HG02571 (cell line): ENCODE data around the gene CCDC93.
"Not testable (repeated sequence)": the region's sequence is repeated elsewhere in the genome, so short reads cannot be mapped to it uniquely, and the experiment has no call there.

ENCODE experiments used
- ATAC-seq: cut with Tn5 transposase; IDR thresholded peaks from one replicate; pipeline ENCODE4 v1.9.1; 2021; ENCODE audit warnings: mild to moderate bottlenecking, moderate library complexity; ENCODE audit not compliant: unreplicated experiment

CCDC93 gene

DNA sequence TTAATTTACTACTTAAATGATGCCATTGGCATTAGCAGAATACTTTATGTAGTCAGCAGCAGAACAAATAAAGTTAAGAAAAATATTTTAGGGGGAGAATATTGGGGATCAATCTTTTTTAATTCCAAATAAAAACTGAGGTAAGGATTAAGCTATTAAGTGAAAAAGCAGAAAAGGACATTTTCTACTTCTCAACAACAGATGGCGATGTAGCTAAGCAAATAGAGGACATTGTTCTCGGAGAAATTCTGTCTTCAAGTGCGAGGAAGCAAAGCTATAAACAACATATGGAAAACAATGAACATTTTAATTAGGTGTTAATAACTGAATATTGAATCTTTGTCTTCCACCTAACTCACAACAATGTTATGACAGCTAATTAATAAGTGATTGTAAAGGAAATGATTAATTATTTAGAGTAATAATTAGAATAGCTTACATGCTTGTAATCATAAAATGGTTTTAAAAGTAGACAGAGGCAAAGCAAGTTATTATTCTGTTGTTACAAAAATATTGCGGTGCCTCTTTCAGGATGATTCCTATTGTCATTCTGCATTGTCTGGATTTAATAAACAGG is 32.9 kb upstream of the CCDC93 start:
- no peak for ATAC-seq

DNA sequence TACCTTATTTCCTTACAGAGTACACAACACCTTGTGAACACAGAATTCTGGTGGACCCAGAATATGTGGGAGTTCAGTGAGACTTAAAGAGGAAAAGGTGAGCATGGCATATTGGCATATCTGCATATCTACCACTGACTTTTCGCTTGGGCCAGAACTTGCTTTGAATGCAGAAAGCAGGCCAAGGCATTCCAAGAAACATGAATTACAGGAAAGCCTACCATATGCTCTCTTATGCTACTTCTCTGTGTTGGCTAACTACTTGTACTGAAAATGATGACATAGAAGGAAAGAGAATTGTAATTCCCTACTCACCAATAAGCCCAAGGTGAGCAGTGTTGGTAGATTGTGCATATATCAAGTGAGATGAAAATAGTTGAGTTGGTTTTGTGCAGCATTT is 31.4 kb upstream of the CCDC93 start:
- no peak for ATAC-seq

DNA sequence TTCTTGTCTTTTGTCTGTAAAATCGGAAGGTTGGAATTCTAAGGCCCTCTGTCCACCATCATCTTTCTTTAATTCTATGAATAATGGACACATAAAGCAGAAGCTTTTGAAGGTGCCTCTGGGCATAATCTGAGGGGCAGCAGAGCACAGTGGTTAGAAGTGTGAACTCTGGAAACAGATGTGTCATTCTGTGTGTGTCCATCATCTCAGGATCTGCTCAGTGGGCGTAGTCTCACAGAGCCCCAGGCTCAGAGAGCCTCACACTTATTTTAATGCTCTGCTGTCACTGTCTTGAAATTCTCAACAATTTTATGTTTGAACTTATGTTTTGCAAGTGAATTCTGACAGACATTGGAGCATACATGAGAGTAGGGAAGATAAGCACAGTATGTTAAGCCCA is 31.0 kb upstream of the CCDC93 start:
- ATAC-seq = no peak

DNA sequence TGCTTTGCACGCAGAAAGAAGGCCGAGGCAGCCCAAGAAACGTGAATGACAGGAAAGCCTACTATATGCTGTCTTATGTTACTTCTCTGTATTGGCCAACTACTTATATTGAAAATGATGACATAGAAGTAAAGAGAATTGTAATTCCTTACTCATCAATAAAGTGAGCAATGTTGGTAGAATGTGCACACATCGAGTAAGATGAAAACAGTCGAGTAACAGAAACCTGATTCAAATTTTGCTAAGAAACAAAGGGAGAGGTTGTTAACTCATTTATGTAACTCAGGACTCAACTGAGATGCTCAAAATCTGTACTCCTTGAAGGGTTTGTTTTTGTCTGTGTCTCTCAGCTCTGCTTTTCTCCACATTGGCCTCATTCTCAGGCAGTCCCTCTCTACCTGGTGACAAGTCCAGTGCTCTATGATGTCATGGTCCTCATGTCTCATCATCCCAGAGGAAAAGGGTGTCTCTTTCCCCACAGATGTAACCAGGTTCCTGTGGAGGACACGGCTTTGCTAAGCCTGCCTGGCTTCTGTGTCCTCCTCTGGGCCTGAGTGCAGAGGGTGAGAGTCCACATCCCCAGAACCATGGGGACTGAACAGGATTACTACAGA is 30.3 kb upstream of the CCDC93 start:
- ATAC-seq = no peak

DNA sequence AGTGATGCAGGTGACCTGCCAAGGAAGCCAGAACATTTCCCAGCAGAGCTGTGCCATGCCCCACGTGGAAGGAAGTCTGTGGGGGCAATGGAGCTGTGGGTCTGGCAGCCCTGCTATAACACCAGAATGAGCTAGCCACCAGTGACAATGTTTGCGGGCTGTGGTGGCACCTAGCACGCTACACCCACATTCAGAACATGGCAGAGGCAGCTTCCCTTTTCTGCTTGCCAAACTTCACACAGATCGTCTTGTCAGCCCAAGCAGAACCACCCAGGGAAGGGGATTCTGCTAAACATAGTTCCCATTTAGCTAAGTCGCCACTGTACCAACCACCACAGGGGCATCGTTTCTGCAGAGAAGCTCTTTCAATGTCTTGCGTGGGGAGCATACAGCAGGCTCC is 27.0 kb upstream of the CCDC93 start:
- no peak for ATAC-seq

DNA sequence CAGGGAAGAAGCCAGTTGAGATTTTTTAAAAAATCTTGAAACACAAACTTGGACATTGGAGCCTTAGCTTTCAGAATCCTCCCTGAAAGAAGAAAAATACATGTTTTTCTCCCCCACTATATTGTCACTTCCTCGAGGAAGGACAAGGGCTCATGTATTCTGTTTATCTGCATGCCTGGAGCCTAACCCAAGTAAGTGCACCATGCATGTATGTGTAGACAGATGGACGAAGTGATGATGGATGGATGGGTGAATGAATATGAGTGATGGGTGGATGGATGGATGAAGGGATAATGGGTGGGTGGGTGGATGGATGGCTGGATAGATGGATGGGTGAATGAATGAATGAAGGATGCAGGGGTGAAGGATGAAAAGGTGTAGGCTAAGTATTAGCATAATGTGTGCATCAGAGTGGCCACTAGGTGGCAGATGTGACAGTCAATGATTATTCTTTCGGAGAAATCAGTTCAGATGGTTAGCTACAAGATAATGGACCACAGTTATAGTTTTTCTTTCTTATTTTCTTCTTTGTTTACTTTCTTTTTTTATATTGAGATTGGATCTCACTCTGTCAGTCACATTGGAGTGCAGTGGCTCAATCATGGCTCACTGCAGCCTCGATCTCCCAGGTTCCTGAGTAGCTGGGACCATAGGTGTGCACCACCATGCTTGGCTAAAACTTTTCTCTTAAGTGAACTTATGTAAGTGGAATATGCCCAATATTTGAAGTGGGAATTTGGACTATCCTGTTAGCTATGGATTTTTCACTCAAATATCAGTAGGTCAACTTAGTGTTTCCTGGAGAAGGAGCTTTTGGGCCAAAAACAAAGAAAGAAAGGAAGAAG is 18.5 kb upstream of the CCDC93 start:
- peak; percentile 79 for ATAC-seq

DNA sequence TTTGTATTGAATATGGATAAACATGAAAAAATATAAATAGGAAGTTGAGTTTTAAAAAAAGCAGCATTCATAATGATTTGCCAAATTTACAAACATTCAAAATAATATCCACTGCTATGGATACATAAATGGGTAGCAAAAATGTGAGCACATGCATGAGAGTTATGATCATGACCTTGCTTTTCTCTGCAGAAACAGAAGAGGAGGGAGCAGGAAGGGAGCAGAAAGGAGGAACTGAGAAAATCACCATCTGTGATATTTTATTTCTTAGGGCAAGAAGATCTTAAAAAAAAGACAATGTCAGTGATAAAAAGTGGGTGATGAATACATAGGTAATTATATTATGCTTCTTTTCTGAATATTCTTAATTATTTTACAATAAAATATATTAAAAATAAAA is 17.7 kb upstream of the CCDC93 start:
- ATAC-seq = no peak

DNA sequence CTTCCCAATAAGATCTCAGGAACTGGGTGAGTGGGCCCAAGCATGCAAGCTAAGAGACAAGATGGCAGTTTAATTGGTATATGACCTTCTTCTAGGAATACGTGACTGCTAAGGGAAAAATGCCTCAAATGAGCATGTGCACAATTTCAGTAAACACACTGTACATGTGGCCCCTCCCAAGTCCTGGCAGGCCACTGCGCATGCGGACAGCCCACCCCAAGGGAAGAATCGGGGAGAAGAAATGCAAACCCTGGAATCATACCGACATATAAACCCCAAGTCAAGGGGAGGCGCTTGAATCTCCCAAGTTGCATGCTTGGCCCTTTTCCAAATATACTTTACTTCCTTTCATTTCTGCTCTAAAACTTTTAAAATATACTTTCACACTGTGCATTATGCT is 15.2 kb upstream of the CCDC93 start:
- no peak for ATAC-seq

DNA sequence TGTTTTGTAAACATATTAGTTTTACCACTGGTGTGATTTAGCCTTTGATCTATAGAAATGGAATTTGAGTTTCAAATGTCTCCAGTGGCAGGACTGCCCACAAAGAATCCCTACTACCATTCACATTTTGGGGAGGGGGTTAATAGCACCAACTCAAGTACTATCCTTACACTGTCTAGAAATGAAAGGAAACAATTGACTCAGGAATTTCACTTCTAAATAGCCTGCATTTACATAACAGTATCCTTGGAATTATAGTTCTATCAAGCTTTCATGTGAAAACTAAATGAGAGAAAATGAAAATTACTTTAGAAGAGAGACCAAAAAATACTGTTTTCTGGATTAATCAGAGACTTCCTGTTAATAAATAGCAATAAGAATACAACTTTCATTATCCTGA is 7.5 kb upstream of the CCDC93 start:
- no peak for ATAC-seq

DNA sequence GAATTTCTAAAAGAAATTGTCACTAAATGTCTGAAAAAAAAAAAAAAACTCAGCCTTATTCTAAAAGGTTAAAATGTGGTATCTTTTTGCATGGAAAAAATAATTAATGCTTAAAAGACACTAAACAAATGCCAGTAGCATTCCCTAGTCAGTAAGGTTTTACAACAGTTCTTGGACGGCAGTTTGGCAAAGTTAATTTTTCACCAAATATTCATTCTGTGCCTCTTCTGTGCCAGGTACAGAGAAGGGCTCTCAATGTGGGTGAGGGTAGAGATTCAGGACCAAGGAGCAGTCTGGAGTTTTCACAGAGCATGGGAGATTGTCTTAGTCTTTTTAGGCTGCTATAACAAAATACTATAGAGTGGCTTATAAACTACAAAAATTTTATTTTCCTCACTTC is 6.0 kb upstream of the CCDC93 start:
- no peak for ATAC-seq

DNA sequence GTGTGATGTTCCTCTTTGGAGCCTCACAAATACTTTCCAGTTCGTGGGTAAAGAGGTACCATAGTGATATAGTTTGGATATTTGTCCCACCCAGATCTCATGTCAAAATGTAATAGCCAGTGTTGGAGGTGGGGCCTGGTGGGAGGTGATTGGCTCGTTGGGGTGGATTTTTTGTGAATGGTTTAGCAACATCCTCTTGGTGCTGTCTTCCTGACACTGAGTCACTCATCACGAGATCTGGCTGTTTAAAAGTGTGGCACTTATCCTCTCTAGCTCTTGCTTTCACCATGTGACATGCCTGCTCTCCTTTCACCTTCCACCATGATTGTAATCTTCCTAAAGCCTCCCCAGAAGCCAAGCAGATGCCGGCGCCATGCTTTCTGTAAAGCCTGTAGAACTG is 3.0 kb upstream of the CCDC93 start:
- no peak for ATAC-seq

DNA sequence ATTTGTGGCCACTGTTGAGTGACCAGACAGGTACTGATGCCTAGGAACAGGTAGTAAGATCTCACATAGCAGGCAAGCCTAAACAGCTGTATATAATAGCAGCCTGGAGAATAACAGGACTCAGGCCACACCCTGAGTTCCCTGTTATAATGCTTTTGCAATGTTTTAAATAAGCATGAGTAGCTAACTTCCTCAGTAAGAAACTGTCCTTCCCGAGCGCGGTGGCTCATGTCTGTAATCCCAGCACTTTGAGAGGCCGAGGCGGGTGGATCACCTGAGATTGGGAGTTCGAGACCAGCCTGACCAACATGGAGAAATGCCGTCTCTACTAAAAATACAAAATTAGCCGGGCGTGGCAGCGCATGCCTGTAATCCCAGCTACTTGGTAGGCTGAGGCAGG is 1.9 kb upstream of the CCDC93 start:
- ATAC-seq = not testable (repeated sequence)

DNA sequence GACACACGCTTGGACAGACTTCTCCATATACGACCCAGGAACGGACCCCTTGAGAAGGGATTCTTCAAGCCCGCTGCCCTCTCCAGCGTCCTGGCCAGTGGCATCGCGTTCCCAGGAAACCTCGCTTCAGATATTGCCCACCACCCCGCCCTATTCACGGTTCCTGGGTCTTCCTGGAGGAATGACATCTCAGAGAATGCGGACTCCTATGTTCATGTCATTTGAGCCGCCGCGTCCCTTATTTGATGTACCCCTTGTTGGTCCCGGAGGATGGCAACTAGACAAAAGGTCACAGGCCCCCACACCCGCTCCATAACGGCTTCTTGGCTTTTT is 588 bp upstream of the CCDC93 start:
- no peak for ATAC-seq

DNA sequence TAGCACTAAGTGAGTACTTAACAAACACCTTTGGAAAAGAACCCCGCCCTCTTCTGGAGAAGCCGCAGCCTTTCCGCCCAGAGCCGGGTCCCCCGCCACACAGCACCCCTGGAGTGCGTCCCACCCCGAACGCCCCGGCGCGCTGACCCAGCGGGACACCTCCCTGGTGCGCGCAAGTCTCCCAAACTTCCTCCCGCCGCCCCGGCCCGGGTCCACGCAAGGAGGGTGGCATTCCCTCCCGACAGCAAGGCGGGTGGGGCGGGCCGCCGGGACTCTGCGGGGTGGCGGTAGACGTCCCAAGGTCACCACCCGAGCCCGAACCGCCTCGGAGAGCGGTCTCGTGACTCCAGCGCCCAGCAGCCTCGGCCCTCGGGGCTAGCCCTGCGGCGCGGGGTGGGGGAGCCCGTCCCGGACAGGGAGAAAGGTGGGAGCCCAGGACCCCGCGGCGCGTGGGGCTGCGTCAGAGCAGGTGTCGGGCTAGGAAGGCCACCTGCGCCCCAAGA is 598 bp downstream of the CCDC93 start:
- peak; percentile 30 for ATAC-seq

DNA sequence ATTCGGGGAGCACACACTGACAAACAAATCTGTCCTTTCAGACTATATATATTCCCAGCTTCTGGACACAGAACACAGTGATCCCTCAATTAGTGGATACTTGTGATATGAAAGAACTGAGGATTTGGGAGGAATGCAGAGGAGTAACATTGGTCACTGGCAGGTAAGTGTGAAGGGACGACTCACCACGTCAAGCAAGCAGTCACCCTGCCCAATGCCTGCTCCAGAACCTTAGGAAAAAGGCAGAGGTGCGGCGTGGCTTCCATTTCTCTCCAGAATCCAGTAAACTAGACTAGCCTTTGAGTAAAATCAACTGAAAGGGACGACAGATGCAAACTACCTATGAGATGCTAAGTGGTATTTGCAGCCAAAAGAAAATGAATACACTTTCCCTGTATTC is 1.1 kb downstream of the CCDC93 start:
- no peak for ATAC-seq

DNA sequence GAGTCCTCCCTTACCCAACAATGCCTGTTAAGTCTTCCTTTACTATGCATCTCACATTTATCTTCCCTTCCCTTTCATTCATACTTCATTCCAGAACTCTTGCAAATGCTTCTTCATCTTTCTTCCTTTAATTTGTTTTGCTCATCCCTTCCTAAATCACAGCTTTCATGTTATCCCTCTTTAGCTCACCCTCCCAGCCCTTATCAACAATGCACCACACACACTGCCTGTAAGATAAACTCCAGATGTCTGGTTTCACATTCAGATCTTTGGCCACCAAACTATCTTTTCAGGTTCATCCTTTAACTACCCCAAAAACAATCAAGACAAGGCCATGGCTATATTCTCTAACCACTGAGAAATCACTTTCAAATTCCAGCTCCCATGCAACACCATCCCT is 3.4 kb downstream of the CCDC93 start:
- ATAC-seq = no peak

DNA sequence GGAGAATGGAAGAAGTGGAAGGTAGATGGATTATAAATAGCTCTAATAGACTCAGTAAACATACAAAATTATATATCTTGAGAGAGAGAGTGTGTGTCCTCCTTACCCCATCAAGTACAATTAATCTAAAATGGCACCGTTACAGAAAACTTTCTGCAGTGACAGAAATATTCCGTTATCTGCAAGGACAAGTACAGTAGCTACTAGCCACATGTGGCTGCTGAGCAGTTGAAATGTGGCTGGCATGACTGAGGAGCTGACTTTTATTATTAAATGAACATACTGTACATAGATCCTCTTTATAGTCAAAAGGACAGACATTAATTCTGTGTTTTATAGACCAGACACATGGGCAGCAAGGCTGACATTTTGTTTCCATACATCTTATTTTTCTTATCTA is 7.0 kb downstream of the CCDC93 start:
- ATAC-seq = no peak

DNA sequence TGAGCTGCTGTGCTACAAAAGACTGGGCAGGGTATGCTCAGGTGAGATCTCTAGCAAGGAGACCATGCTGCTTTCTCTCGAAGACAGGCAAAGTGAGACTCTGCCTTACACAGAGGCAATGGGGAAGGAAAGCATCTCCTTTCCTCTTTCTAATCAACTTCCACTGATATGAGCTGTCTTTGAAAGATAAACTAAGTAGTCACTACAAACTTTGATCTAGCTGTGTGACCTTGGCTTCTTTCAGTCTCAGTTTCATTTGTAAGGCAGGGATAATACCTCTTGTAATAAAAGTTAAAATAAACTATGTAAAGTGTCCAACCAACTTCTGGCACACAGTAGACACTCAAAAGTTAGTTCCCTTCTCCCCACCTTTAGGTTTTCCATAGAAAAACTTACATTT is 7.5 kb downstream of the CCDC93 start:
- ATAC-seq = no peak

DNA sequence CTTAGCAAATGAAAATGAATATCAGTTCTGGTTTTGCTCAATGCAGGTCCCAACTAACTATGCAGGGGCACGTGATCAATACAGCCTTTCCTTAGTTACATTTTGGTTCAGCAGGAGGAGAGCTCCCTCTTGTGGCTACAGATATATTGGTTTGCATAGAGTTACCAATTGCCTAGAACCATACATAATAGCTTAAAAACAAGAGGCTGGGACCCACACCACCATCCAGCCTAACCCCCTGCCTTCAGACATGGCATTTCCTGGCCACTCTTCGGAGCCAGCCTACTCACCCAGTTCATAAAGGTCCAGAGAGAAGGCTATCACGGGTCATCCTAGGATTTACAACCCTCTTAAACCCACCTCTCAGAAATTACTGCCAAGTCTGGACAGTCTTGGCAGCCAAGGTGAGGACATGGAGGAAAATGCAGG is 10.5 kb downstream of the CCDC93 start:
- peak; percentile 99 for ATAC-seq

DNA sequence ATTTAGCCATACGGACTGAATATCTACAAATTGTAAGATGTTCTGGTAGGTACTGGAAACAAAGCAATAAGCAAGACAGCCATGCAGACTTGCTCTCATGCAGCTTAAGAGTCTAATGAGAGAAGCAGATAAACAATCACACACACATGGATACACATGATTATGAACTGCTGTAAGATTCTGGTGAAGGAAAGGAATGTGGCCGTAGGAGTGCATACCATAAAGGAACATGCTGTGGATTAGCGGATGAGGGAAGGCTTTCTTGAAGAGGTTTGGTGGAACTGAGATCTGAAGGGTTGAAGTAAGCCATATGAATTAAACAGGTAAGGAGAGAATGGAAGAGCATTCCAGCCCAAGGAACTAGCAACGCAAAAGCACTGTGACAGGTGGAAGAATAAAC is 13.8 kb downstream of the CCDC93 start:
- ATAC-seq = no peak

DNA sequence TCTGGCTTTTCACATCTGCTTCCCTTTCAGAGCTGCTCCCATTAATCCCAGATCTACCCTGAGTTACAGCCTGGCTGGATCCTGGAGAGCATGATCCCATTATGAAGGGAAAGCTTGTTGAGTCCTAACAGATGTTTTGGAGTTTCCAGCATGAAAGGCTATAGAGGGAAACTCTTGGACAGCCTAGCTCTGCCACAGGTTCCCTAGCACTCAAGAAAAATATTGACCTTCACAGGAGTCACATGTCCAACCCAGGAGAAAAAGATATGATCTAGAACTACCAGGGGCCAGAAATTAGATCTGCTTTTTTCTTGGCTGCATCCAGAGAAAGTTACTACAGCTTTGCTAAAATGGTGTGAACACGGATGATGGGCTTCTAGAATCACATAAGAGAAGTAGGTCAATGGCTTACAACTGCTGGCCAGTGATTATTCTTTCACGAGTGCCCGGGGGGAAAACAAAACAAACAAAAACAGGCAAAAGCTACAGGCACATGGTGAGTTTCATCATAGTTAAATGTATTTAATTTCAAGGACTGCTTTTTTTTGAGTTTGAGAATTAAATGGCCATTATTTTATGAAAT is 15.9 kb downstream of the CCDC93 start:
- no peak for ATAC-seq

DNA sequence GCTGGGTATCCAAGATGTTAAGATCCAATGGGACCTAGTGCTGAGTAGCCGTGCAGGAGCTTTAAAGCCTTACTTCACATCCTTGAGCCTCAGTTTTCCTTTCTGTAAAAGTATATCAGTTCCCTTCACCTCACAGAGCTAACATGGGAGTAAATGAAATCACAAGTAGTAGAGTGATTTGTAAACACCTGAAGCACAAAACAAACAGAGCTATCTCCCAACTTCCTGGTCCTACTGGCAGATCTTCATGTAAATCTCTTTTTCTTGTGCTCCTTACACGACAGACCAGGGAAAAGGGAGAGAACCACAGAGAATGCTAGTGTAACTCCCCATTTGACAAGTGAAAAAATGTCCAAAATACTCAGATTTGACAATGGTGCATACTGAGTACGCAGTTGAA is 17.3 kb downstream of the CCDC93 start:
- ATAC-seq = no peak
